Sigmoid colon (tissue), 4 donors: ENCODE measurements around the gene RAB27B.

Experiments used
- EP300 ChIP-seq, 4 donors: sonication (generic); formaldehyde crosslinking; IDR thresholded peaks; one replicate each; pipeline ENCODE4 v1.6.1; 2017; ENCODE audit warnings: antibody characterized with exemption in 4 of 4
- POLR2A ChIP-seq, 2 donors: fragments of 450-650 bp; IDR thresholded peaks; one replicate each; pipeline ENCODE4 v1.6.1; 2016; ENCODE audit warnings: antibody characterized with exemption in 2 of 2, mild to moderate bottlenecking in 2 of 2, moderate library complexity in 2 of 2
- TF ChIP-seq, protein P1 (sequence below), 4 experiments: fragments of 450-650 bp in 3 of 4; fragments of 200-600 bp in 1 of 4; IDR thresholded peaks; one replicate each; pipeline ENCODE4 v1.5.1; 2016 to 2019; ENCODE audit warnings: antibody characterized with exemption in 4 of 4, mild to moderate bottlenecking in 3 of 4, moderate library complexity in 2 of 4

DNA sequence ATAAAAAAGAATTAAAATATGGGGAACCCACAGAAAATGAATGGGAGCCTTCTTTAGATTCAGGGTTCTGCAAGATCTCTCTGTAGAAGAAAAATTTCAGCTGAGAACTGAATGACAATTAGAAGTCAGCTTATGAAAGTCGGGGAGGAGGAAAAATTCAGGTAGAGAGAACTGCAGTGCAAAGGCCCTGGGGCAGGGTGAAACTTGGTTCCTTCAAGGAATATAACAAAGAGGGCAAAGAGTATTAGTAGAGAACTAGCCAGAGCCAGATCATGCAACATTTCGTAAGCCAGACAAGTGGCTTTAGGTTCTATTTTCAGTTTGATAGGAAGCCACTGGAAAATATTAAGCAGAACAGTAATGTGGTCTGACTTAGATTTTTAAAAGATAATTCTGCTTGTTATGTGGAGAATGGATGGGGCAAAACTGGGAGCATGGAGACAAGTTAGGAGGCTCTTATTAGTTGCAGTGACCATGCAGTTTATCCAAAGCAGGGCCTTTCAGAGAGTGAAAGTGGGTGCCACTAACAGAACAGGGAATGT lies 27.9 kb downstream of the RAB27B start:
- TF ChIP-seq, protein P1, sequence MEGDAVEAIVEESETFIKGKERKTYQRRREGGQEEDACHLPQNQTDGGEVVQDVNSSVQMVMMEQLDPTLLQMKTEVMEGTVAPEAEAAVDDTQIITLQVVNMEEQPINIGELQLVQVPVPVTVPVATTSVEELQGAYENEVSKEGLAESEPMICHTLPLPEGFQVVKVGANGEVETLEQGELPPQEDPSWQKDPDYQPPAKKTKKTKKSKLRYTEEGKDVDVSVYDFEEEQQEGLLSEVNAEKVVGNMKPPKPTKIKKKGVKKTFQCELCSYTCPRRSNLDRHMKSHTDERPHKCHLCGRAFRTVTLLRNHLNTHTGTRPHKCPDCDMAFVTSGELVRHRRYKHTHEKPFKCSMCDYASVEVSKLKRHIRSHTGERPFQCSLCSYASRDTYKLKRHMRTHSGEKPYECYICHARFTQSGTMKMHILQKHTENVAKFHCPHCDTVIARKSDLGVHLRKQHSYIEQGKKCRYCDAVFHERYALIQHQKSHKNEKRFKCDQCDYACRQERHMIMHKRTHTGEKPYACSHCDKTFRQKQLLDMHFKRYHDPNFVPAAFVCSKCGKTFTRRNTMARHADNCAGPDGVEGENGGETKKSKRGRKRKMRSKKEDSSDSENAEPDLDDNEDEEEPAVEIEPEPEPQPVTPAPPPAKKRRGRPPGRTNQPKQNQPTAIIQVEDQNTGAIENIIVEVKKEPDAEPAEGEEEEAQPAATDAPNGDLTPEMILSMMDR (IDR thresholded peaks at IDR 0.05) = no peak
- TF ChIP-seq EP300 (IDR thresholded peaks at IDR 0.05) (no peak), POLR2A (IDR thresholded peaks at IDR 0.05) (no peak)
